Tibial artery (tissue), 4 donors: Measurements from ENCODE around the gene BDKRB2.

Source experiments
- DNase-seq, 2 donors: peaks; one replicate each; pipeline ENCODE4 v3.0.0-alpha.2; 2019
- H3K27ac ChIP-seq, 2 donors: fragments of 200-600 bp; sonication (generic) in 1 of 2; 1 replicate in 1 of 2; 2 replicates in 1 of 2; pipeline ENCODE4 v1.5.1; 2018 to 2019; ENCODE audit warnings: mild to moderate bottlenecking in 1 of 2
- H3K27me3 ChIP-seq, 2 donors: fragments of 200-600 bp; sonication (generic) in 1 of 2; one replicate each; pipeline versions ENCODE4 v1.5.1 to v1.6.0; 2016 to 2019
- H3K36me3 ChIP-seq, 3 donors: fragments of 200-600 bp; sonication (generic) in 2 of 3; one replicate each; pipeline ENCODE4 v1.5.1; 2016 to 2019; ENCODE audit warnings: mild to moderate bottlenecking in 2 of 3
- H3K4me1 ChIP-seq, 4 donors: fragments of 200-600 bp; sonication (generic) in 2 of 4; 1 replicate in 3 of 4; 2 replicates in 1 of 4; pipeline ENCODE4 v1.5.1; 2016 to 2019
- H3K4me3 ChIP-seq, 2 donors: fragments of 200-600 bp; sonication (generic) in 1 of 2; 1 replicate in 1 of 2; 2 replicates in 1 of 2; pipeline ENCODE4 v1.5.1; 2018 to 2019; ENCODE audit warnings: mild to moderate bottlenecking in 2 of 2
- H3K9me3 ChIP-seq, 3 donors: fragments of 200-600 bp; sonication (generic) in 1 of 3; one replicate each; pipeline ENCODE4 v1.5.1; 2016 to 2019
- intact Hi-C: fragments of 100-400 bp; cut with DNase I; formaldehyde crosslinking; loops from one replicate; pipeline ENCODE4 v1.15.0; 2023; ENCODE audit warnings: low total_unique reads
- TF ChIP-seq, protein P1 (sequence below), 2 experiments: fragments of 200-600 bp in 1 of 2; fragments of 450-650 bp in 1 of 2; IDR thresholded peaks; one replicate each; pipeline ENCODE4 v1.5.1; 2017 to 2019; ENCODE audit warnings: antibody characterized with exemption in 2 of 2, mild to moderate bottlenecking in 1 of 2, moderate library complexity in 1 of 2

Gene BDKRB2

GRCh38 chr14:96198430-96199130, 6.1 kb upstream of the BDKRB2 start:
- DNase-seq, result no peak
- TF ChIP-seq, protein P1, sequence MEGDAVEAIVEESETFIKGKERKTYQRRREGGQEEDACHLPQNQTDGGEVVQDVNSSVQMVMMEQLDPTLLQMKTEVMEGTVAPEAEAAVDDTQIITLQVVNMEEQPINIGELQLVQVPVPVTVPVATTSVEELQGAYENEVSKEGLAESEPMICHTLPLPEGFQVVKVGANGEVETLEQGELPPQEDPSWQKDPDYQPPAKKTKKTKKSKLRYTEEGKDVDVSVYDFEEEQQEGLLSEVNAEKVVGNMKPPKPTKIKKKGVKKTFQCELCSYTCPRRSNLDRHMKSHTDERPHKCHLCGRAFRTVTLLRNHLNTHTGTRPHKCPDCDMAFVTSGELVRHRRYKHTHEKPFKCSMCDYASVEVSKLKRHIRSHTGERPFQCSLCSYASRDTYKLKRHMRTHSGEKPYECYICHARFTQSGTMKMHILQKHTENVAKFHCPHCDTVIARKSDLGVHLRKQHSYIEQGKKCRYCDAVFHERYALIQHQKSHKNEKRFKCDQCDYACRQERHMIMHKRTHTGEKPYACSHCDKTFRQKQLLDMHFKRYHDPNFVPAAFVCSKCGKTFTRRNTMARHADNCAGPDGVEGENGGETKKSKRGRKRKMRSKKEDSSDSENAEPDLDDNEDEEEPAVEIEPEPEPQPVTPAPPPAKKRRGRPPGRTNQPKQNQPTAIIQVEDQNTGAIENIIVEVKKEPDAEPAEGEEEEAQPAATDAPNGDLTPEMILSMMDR (IDR thresholded peaks at IDR 0.05), result no peak
- Histone ChIP-seq H3K9me3 (no peaks in the 10 kb centered on the region), H3K27ac (no peak overlapping the region), H3K27me3 (peaks cover 0 to 52% of the 10 kb centered on the region in 2 donors), H3K4me3 (no peak overlapping the region), H3K36me3 (no peaks in the 10 kb centered on the region), H3K4me1 (peaks cover 0 to under 1% (median 0%) of the 10 kb centered on the region in 4 donors)
- intact Hi-C loops, result no loop called here

GRCh38 chr14:96201157-96201556, 3.5 kb upstream of the BDKRB2 start:
- Histone ChIP-seq H3K9me3 (no peaks in the 10 kb centered on the region), H3K4me3 (no peak overlapping the region), H3K36me3 (no peaks in the 10 kb centered on the region), H3K27ac (no peak overlapping the region), H3K27me3 (peaks cover 0 to 60% of the 10 kb centered on the region in 2 donors), H3K4me1 (peaks cover 0 to 14% (median 10%) of the 10 kb centered on the region in 4 donors)
- intact Hi-C loops, result no loop called here
- no peak for DNase-seq
- TF ChIP-seq, protein P1 (IDR thresholded peaks at IDR 0.05), result no peak

DNA sequence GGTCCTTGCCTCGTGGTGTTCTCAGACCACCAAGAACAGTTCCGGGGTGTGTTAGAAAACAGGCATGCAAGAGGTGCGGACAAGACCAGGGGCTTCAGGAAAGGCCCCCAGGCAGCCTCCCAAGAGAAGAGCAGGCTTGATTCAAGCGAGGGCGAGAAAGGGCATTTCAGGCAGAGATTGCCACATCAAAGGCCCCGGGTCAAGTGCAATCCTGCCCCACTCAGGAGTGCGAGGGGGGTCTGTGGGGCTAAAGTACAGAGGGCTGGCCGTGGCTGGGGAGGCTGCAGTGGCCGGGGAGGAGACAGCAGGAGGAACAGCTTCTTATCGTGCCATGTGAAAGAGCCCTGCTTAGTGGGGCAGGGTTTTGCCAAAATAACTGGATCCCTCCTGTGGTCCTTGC, 2.7 kb upstream of the BDKRB2 start:
- Histone ChIP-seq H3K4me1 (peaks cover 0 to 14% (median 10%) of the 10 kb centered on the region in 4 donors), H3K4me3 (no peak overlapping the region), H3K9me3 (no peaks in the 10 kb centered on the region), H3K27ac (no peak overlapping the region), H3K36me3 (no peaks in the 10 kb centered on the region), H3K27me3 (peaks cover 0 to 62% of the 10 kb centered on the region in 2 donors)
- intact Hi-C loops, result no loop called here
- TF ChIP-seq, protein P1 (IDR thresholded peaks at IDR 0.05), result no peak
- DNase-seq, result no peak

DNA sequence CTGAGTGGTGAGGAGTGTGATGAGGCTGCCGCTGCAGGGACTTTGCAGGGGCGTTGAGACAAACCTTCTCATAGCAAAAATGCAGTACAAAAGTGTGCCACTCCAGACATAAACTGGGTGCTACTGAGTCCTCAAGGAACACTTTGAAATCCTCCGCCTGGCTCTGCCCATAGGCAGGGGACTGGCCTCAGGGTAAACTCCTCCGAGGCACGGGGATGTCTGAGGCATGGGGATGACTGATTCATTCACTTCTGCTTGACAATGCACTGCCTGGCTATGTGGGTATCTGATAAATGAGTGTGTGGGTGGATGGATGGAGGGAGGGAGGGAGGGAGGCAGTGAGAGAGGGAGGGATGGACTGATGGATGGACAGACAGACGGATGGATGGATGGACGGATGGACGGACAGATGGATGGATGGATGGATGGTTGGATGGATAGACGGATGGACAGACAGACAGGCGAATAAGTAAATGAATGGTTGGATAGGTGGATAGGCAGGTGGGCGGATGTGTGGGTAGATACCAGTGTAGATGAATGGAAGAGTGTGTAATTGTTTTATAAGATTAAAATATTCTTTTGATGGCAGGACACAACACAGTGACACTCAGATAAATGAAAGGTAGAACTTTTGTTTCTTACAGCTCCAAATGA, 2.1 kb upstream of the BDKRB2 start:
- Histone ChIP-seq H3K4me3 (no peak overlapping the region), H3K27me3 (peaks cover 0 to 62% of the 10 kb centered on the region in 2 donors), H3K4me1 (peaks cover 0 to 14% (median 10%) of the 10 kb centered on the region in 4 donors), H3K9me3 (no peaks in the 10 kb centered on the region), H3K27ac (no peak overlapping the region), H3K36me3 (no peaks in the 10 kb centered on the region)
- TF ChIP-seq, protein P1 (IDR thresholded peaks at IDR 0.05), result no peak
- no peak for DNase-seq
- intact Hi-C loops, result no loop called here

GRCh38 chr14:96203116-96203515, 1.5 kb upstream of the BDKRB2 start:
- no peak overlapping the region for H3K4me3 ChIP-seq
- intact Hi-C loops, result no loop called here
- H3K27ac ChIP-seq, result no peak overlapping the region
- TF ChIP-seq, protein P1 (IDR thresholded peaks at IDR 0.05), result no peak
- peaks cover 0 to 14% (median 10%) of the 10 kb centered on the region in 4 donors for H3K4me1 ChIP-seq
- H3K27me3 ChIP-seq, result peaks cover 0 to 60% of the 10 kb centered on the region in 2 donors
- H3K9me3 ChIP-seq, result no peaks in the 10 kb centered on the region
- no peak for DNase-seq
- no peaks in the 10 kb centered on the region for H3K36me3 ChIP-seq
